Sigmoid colon (tissue), 3 donors: ENCODE measurements around the gene S100A14.
"Not testable (repeated sequence)": the region's sequence is repeated elsewhere in the genome, so short reads cannot be mapped to it uniquely, and the experiment has no call there.

ENCODE experiments used
- CTCF ChIP-seq, 4 experiments: fragments of 450-650 bp in 3 of 4; fragments of 200-600 bp in 1 of 4; IDR thresholded peaks; one replicate each; pipeline ENCODE4 v1.5.1; 2016 to 2019; ENCODE audit warnings: antibody characterized with exemption in 4 of 4, mild to moderate bottlenecking in 3 of 4, moderate library complexity in 2 of 4
- POLR2A ChIP-seq, 2 donors: fragments of 450-650 bp; IDR thresholded peaks; one replicate each; pipeline ENCODE4 v1.6.1; 2016; ENCODE audit warnings: antibody characterized with exemption in 2 of 2, mild to moderate bottlenecking in 2 of 2, moderate library complexity in 2 of 2

DNA sequence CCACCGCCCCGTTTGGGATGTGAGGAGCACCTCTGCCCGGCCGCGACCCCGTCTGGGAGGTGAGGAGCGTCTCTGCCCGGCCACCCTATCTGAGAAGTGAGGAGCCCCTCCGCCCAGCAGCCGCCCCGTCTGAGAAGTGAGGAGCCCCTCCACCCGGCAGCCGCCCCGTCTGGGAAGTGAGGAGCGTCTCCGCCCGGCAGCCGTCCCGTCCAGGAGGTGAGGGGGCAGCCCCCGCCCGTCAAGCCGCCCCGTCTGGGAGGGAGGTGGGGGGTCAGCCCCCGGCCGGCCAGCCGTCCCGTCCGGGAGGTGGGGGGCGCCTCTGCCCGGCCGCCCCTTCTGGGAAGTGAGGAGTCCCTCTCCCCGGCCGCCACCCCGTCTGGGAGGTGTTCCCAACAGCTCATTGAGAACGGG, 41.0 kb downstream of the S100A14 start:
- not testable (repeated sequence) for TF ChIP-seq POLR2A, CTCF (IDR thresholded peaks at IDR 0.05)
